Measurements from ENCODE around the gene ELOB. TPM values are rescaled to one million over a fixed set of nuclear protein-coding genes. Genes with fewer than 3 reads are reported as not detected.

Gene ELOB
- total RNA-seq, 2 donors from 2014 or later, result 318 to 496 TPM

- Histone ChIP-seq H3K4me1 (replicated peaks) (peaks cover 7% of the 10 kb centered on the region), H3K9me3 (no peaks in the 10 kb centered on the region), H3K27me3 (replicated peaks; ENCODE audit: insufficient read depth) (no peaks in the 10 kb centered on the region), H3K27ac (peak overlapping the region; percentile 99 to 100), H3K4me3 (peak overlapping the region; percentile 97 to 99), H3K36me3 (peaks cover 2 to 12% of the 10 kb centered on the region in 2 donors)
- intact Hi-C loops (cut with DNase I), result loop anchor here (5.0 kb wide), 1 partner anchor 91 kb away; no protein-coding TSS in a partner anchor
- 42% methylated on average over 11 of the region's 11 CpGs for WGBS
- TF ChIP-seq CTCF (IDR thresholded peaks at IDR 0.05) (no peak), POLR2AphosphoS5 (IDR thresholded peaks at IDR 0.05) (no peak), POLR2A (IDR thresholded peaks at IDR 0.05) (no peak)
- no peak for DNase-seq (ENCODE audit: low spot score)
Measured at GRCh38 chr16:2775765-2776499, 1.1 kb downstream of the ELOB start.

- H3K27me3 ChIP-seq (replicated peaks; ENCODE audit: insufficient read depth), result no peaks in the 10 kb centered on the region
- no peak for DNase-seq (ENCODE audit: low spot score)
- peaks cover 9 to 19% of the 10 kb centered on the region in 2 donors for H3K36me3 ChIP-seq
- TF ChIP-seq CTCF (IDR thresholded peaks at IDR 0.05), result no peak
- TF ChIP-seq POLR2A (IDR thresholded peaks at IDR 0.05), result no peak
- no peak for TF ChIP-seq POLR2AphosphoS5 (IDR thresholded peaks at IDR 0.05)
- H3K4me3 ChIP-seq, result no peak overlapping the region
- WGBS, result 67% methylated on average over 7 of the region's 7 CpGs
- H3K9me3 ChIP-seq, result no peaks in the 10 kb centered on the region
- intact Hi-C loops (cut with DNase I), result loop anchor here (5.0 kb wide), 1 partner anchor 92 kb away; no protein-coding TSS in a partner anchor
- H3K4me1 ChIP-seq (replicated peaks), result peaks cover 7% of the 10 kb centered on the region
- no peak overlapping the region for H3K27ac ChIP-seq
Measured at GRCh38 chr16:2775131-2775716, 1.9 kb downstream of the ELOB start.

- H3K9me3 ChIP-seq, result no peaks in the 10 kb centered on the region
- H3K4me1 ChIP-seq (replicated peaks), result peaks cover 7% of the 10 kb centered on the region
- H3K4me3 ChIP-seq, result no peak overlapping the region
- intact Hi-C loops (cut with DNase I), result no loop called here
- no peaks in the 10 kb centered on the region for H3K27me3 ChIP-seq (replicated peaks; ENCODE audit: insufficient read depth)
- no peak for DNase-seq (ENCODE audit: low spot score)
- peaks cover 17 to 28% of the 10 kb centered on the region in 2 donors for H3K36me3 ChIP-seq
- H3K27ac ChIP-seq, result no peak overlapping the region
- TF ChIP-seq POLR2A (IDR thresholded peaks at IDR 0.05) (no peak), POLR2AphosphoS5 (IDR thresholded peaks at IDR 0.05) (no peak)
- 64% methylated on average over 7 of the region's 7 CpGs for WGBS
Measured at GRCh38 chr16:2774161-2774891, 2.8 kb downstream of the ELOB start.

- 76% methylated on average over 12 of the region's 12 CpGs for WGBS
- no peak overlapping the region for H3K4me3 ChIP-seq
- TF ChIP-seq POLR2A (IDR thresholded peaks at IDR 0.05) (no peak), POLR2AphosphoS5 (IDR thresholded peaks at IDR 0.05) (no peak), CTCF (IDR thresholded peaks at IDR 0.05) (no peak)
- H3K9me3 ChIP-seq, result no peaks in the 10 kb centered on the region
- DNase-seq (ENCODE audit: low spot score), result no peak
- no peak overlapping the region for H3K27ac ChIP-seq
- H3K4me1 ChIP-seq (replicated peaks), result peaks cover 7% of the 10 kb centered on the region
- H3K27me3 ChIP-seq (replicated peaks; ENCODE audit: insufficient read depth), result no peaks in the 10 kb centered on the region
- intact Hi-C loops (cut with DNase I), result no loop called here
- H3K36me3 ChIP-seq, result peaks cover 25 to 32% of the 10 kb centered on the region in 2 donors
Measured at GRCh38 chr16:2773188-2773968, 3.7 kb downstream of the ELOB start.
